GM23338 (cell line): ENCODE measurements around the gene ZSCAN18. TPM values are rescaled to one million over a fixed set of nuclear protein-coding genes. Genes with fewer than 3 reads are reported as not detected.

Experiments used
- ATAC-seq: fragments of 200-7000 bp; cut with Tn5 transposase; 3 replicates; pipeline ENCODE4 v1.9.1; 2020
- DNase-seq: peaks from one replicate; pipeline ENCODE4 v3.0.0-alpha.2; 2015; ENCODE audit warnings: low spot score
- H2AFZ ChIP-seq: fragments of 200-600 bp; sonication (generic); 2 replicates; pipeline ENCODE4 v1.8.0; 2016; ENCODE audit warnings: antibody characterized with exemption, mild to moderate bottlenecking, moderate library complexity
- H3F3A ChIP-seq: fragments of 200-600 bp; sonication (generic); replicated peaks from 2 replicates; pipeline ENCODE4 v1.8.0; 2017; ENCODE audit warnings: antibody characterized with exemption, mixed run types, low read depth
- H3K27ac ChIP-seq: fragments of 200-600 bp; sonication (generic); 2 replicates; pipeline ENCODE4 v1.6.1; 2016; ENCODE audit warnings: low read depth
- H3K27me3 ChIP-seq: fragments of 200-600 bp; sonication (generic); 2 replicates; pipeline ENCODE4 v1.8.0; 2016; ENCODE audit warnings: mild to moderate bottlenecking, mixed run types, moderate library complexity; ENCODE audit not compliant: insufficient read depth
- H3K36me3 ChIP-seq: fragments of 200-600 bp; sonication (generic); 2 replicates; pipeline ENCODE4 v1.8.0; 2016; ENCODE audit warnings: mild to moderate bottlenecking; ENCODE audit not compliant: insufficient read depth
- H3K4me1 ChIP-seq: fragments of 200-600 bp; sonication (generic); 2 replicates; pipeline ENCODE4 v1.8.0; 2016; ENCODE audit warnings: mild to moderate bottlenecking, moderate library complexity; ENCODE audit not compliant: insufficient read depth
- H3K4me2 ChIP-seq: fragments of 200-600 bp; sonication (generic); 2 replicates; pipeline ENCODE4 v1.7.1; 2017; ENCODE audit warnings: mixed run types
- H3K4me3 ChIP-seq: fragments of 200-600 bp; sonication (generic); 2 replicates; pipeline ENCODE4 v1.6.1; 2016; ENCODE audit warnings: mixed run types
- H3K79me2 ChIP-seq: fragments of 200-600 bp; sonication (generic); replicated peaks from 2 replicates; pipeline ENCODE4 v1.8.0; 2017; ENCODE audit warnings: mild to moderate bottlenecking; ENCODE audit not compliant: insufficient read depth
- H3K9me2 ChIP-seq: fragments of 200-600 bp; sonication (generic); 2 replicates; pipeline ENCODE4 v1.8.0; 2017; ENCODE audit not compliant: insufficient read depth
- H4K20me1 ChIP-seq: fragments of 200-600 bp; sonication (generic); replicated peaks from 2 replicates; pipeline ENCODE4 v1.8.0; 2017; ENCODE audit warnings: mild to moderate bottlenecking; ENCODE audit not compliant: insufficient read depth
- H3K27ac Mint-ChIP-seq: 2 replicates; pipeline ENCODE4 v1.8.0; 2020; ENCODE audit warnings: inconsistent platforms, mild to moderate bottlenecking, moderate library complexity, mixed read lengths
- H3K27me3 Mint-ChIP-seq: 3 replicates; pipeline ENCODE4 v1.8.0; 2022; ENCODE audit warnings: low read depth, mild to moderate bottlenecking, moderate library complexity, mixed read lengths, inconsistent platforms; ENCODE audit not compliant: insufficient read depth, poor library complexity
- H3K36me3 Mint-ChIP-seq: 3 replicates; pipeline ENCODE4 v1.8.0; 2021; ENCODE audit warnings: low read depth, mild to moderate bottlenecking, inconsistent platforms, moderate library complexity, mixed read lengths
- H3K4me1 Mint-ChIP-seq: 3 replicates; pipeline ENCODE4 v1.8.0; 2020; ENCODE audit warnings: mild to moderate bottlenecking, inconsistent platforms, mixed read lengths
- H3K4me3 Mint-ChIP-seq: 3 replicates; pipeline ENCODE4 v1.8.0; 2021; ENCODE audit warnings: moderate library complexity, mild to moderate bottlenecking, inconsistent platforms, mixed read lengths
- H3K9me3 Mint-ChIP-seq: 3 replicates; pipeline ENCODE4 v1.8.0; 2020; ENCODE audit warnings: moderate library complexity, mild to moderate bottlenecking, inconsistent platforms, mixed read lengths
- CREB1 ChIP-seq: fragments of 250-450 bp; sonication (Bioruptor Pico); IDR thresholded peaks from 2 replicates; pipeline ENCODE4 v1.5.0; 2020; ENCODE audit warnings: low read depth, mild to moderate bottlenecking, moderate library complexity
- EZH2 ChIP-seq: fragments of 200-600 bp; sonication (generic); IDR thresholded peaks from one replicate; pipeline ENCODE4 v1.8.0; 2017; ENCODE audit warnings: antibody characterized with exemption, mild to moderate bottlenecking, low read depth; ENCODE audit not compliant: unreplicated experiment
- EZH2phosphoT487 ChIP-seq: fragments of 200-600 bp; sonication (generic); IDR thresholded peaks from one replicate; pipeline ENCODE4 v1.8.1; 2018; ENCODE audit warnings: antibody characterized with exemption; ENCODE audit not compliant: unreplicated experiment
- JUNB ChIP-seq: IDR thresholded peaks from one replicate; pipeline ENCODE4 v1.6.1; 2016; ENCODE audit warnings: antibody characterized with exemption; ENCODE audit not compliant: unreplicated experiment
- NANOG ChIP-seq: IDR thresholded peaks from 2 replicates; pipeline ENCODE4 v1.6.1; 2016; ENCODE audit warnings: antibody characterized with exemption, borderline replicate concordance
- POLR2AphosphoS5 ChIP-seq: IDR thresholded peaks from 2 replicates; pipeline ENCODE4 v1.6.1; 2016; ENCODE audit warnings: antibody characterized with exemption, low read depth
- REST ChIP-seq: IDR thresholded peaks from one replicate; pipeline ENCODE4 v1.6.1; 2018; ENCODE audit warnings: antibody characterized with exemption; ENCODE audit not compliant: unreplicated experiment
- STAT1 ChIP-seq: IDR thresholded peaks from one replicate; pipeline ENCODE4 v1.6.1; 2016; ENCODE audit warnings: antibody characterized with exemption; ENCODE audit not compliant: unreplicated experiment
- ZNF114 ChIP-seq: fragments of 250-450 bp; sonication (Bioruptor Pico); IDR thresholded peaks from 2 replicates; pipeline ENCODE4 v1.5.0; 2020; ENCODE audit warnings: mild to moderate bottlenecking, moderate library complexity
- ZNF331 ChIP-seq: fragments of 250-450 bp; sonication (Bioruptor Pico); IDR thresholded peaks from 2 replicates; pipeline ENCODE4 v1.5.0; 2020; ENCODE audit warnings: low read depth, mild to moderate bottlenecking, moderate library complexity
- polyA plus RNA-seq: library from polyadenylated mRNA; unstranded; fragments of >200 nt; fragmentation: Nextera tagmentation; extraction: Ambion mirVana; gene quantifications from 2 replicates; pipeline ENCODE4 v1.2.1, GENCODE V29; 2016
- total RNA-seq: library from RNA; depleted of rRNA; stranded (reverse); fragments of >200 nt; shearing (Covaris generic); gene quantifications from 2 replicates; pipeline ENCODE4 v1.2.3, GENCODE V29; 2014
- TF ChIP-seq, protein P1 (sequence below): fragments of 250-450 bp; sonication (Bioruptor Pico); IDR thresholded peaks from 2 replicates; pipeline ENCODE4 v1.5.0; 2020; ENCODE audit warnings: mild to moderate bottlenecking, moderate library complexity

Gene ZSCAN18
- total and polyA plus RNA-seq, 2 experiments from 2014 or later = 25.1 to 75.0 TPM

DNA sequence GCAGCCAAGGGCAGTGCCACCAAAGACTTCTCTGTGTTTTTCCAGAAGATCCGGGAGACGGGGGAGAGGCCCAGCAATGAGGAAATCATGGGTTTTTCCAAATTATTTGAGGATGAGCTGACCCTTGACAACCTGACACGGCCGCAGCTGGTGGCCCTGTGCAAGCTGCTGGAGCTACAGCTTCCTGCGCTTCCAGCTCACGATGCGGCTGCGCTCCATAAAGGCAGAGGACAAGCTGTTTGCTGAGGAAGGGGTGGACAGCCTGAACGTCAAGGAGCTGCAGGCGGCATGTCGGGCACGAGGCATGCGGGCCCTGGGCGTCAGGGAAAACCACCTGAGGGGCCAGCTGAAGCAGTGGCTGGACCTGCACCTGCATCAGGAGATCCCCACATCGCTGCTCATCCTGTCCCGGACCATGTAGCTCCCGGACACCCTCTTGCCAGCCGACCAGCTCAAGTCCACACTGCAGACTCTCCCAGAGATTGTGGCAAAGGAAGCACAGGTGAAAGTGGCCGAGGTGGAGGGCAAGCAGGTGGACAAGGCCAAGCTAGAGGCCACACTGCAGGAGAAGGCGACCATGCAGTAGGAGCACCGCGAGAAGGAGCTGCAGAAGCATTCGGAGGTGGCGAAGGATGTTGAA, 52.5 kb downstream of the ZSCAN18 start:
- Histone ChIP-seq H3K4me1 (peaks cover 4% of the 10 kb centered on the region; the same call in 1 of the 2 replicates), H3F3A (no peaks in the 10 kb centered on the region), H4K20me1 (no peaks in the 10 kb centered on the region), H3K4me2 (no peak overlapping the region), H3K27me3 (peaks cover 24% of the 10 kb centered on the region), H3K79me2 (no peaks in the 10 kb centered on the region), H2AFZ (no peak overlapping the region), H3K4me3 (no peak overlapping the region), H3K27ac (no peak overlapping the region), H3K9me2 (no peaks in the 10 kb centered on the region), H3K36me3 (no peaks in the 10 kb centered on the region)
- Mint-ChIP-seq H3K9me3 (peaks cover 86% of the 10 kb centered on the region), H3K27me3 (peaks cover 11% of the 10 kb centered on the region), H3K4me3 (no peak overlapping the region), H3K4me1 (no peaks in the 10 kb centered on the region), H3K27ac (no peak overlapping the region), H3K36me3 (peaks cover 46% of the 10 kb centered on the region)
- DNase-seq (no peak), ATAC-seq (no peak)
- TF ChIP-seq JUNB (no peak), ZNF114 (CRISPR knock-in tag) (no peak), CREB1 (no peak), STAT1 (no peak), REST (no peak), EZH2 (no peak), ZNF331 (CRISPR knock-in tag) (no peak)

- Mint-ChIP-seq H3K27ac (no peak overlapping the region), H3K36me3 (peaks cover 46% of the 10 kb centered on the region), H3K4me1 (no peaks in the 10 kb centered on the region), H3K9me3 (peaks cover 88% of the 10 kb centered on the region), H3K27me3 (peaks cover 11% of the 10 kb centered on the region), H3K4me3 (no peak overlapping the region)
- no peaks in the 10 kb centered on the region for H3K36me3 ChIP-seq
- ATAC-seq (no peak), DNase-seq (no peak)
- no peaks in the 10 kb centered on the region for H3F3A ChIP-seq
- H3K4me1 ChIP-seq = peaks cover 4% of the 10 kb centered on the region; the same call in 1 of the 2 replicates
- no peak overlapping the region for H2AFZ ChIP-seq
- H3K4me3 ChIP-seq = no peak overlapping the region
- no peak overlapping the region for H3K4me2 ChIP-seq
- H3K27ac ChIP-seq = no peak overlapping the region
- no peaks in the 10 kb centered on the region for H3K9me2 ChIP-seq
- H3K27me3 ChIP-seq = peaks cover 24% of the 10 kb centered on the region
- H4K20me1 ChIP-seq = no peaks in the 10 kb centered on the region
- H3K79me2 ChIP-seq = no peaks in the 10 kb centered on the region
- TF ChIP-seq EZH2 = no peak
- no peak for TF ChIP-seq POLR2AphosphoS5
- TF ChIP-seq JUNB = no peak
- no peak for TF ChIP-seq EZH2phosphoT487
- no peak for TF ChIP-seq NANOG
- TF ChIP-seq, protein P1, sequence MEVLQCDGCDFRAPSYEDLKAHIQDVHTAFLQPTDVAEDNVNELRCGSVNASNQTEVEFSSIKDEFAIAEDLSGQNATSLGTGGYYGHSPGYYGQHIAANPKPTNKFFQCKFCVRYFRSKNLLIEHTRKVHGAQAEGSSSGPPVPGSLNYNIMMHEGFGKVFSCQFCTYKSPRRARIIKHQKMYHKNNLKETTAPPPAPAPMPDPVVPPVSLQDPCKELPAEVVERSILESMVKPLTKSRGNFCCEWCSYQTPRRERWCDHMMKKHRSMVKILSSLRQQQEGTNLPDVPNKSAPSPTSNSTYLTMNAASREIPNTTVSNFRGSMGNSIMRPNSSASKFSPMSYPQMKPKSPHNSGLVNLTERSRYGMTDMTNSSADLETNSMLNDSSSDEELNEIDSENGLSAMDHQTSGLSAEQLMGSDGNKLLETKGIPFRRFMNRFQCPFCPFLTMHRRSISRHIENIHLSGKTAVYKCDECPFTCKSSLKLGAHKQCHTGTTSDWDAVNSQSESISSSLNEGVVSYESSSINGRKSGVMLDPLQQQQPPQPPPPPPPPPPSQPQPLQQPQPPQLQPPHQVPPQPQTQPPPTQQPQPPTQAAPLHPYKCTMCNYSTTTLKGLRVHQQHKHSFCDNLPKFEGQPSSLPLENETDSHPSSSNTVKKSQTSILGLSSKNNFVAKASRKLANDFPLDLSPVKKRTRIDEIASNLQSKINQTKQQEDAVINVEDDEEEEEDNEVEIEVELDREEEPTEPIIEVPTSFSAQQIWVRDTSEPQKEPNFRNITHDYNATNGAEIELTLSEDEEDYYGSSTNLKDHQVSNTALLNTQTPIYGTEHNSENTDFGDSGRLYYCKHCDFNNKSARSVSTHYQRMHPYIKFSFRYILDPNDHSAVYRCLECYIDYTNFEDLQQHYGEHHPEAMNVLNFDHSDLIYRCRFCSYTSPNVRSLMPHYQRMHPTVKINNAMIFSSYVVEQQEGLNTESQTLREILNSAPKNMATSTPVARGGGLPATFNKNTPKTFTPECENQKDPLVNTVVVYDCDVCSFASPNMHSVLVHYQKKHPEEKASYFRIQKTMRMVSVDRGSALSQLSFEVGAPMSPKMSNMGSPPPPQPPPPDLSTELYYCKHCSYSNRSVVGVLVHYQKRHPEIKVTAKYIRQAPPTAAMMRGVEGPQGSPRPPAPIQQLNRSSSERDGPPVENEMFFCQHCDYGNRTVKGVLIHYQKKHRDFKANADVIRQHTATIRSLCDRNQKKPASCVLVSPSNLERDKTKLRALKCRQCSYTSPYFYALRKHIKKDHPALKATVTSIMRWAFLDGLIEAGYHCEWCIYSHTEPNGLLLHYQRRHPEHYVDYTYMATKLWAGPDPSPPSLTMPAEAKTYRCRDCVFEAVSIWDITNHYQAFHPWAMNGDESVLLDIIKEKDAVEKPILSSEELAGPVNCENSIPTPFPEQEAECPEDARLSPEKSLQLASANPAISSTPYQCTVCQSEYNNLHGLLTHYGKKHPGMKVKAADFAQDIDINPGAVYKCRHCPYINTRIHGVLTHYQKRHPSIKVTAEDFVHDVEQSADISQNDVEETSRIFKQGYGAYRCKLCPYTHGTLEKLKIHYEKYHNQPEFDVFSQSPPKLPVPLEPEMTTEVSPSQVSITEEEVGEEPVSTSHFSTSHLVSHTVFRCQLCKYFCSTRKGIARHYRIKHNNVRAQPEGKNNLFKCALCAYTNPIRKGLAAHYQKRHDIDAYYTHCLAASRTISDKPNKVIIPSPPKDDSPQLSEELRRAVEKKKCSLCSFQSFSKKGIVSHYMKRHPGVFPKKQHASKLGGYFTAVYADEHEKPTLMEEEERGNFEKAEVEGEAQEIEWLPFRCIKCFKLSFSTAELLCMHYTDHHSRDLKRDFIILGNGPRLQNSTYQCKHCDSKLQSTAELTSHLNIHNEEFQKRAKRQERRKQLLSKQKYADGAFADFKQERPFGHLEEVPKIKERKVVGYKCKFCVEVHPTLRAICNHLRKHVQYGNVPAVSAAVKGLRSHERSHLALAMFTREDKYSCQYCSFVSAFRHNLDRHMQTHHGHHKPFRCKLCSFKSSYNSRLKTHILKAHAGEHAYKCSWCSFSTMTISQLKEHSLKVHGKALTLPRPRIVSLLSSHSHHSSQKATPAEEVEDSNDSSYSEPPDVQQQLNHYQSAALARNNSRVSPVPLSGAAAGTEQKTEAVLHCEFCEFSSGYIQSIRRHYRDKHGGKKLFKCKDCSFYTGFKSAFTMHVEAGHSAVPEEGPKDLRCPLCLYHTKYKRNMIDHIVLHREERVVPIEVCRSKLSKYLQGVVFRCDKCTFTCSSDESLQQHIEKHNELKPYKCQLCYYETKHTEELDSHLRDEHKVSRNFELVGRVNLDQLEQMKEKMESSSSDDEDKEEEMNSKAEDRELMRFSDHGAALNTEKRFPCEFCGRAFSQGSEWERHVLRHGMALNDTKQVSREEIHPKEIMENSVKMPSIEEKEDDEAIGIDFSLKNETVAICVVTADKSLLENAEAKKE = no peak
Measured at GRCh38 chr19:58044886-58045285, 53.1 kb downstream of the ZSCAN18 start.
